CD4-positive, alpha-beta T cell (primary cell): ENCODE data around the gene SLC31A1. TPM values are rescaled to one million over a fixed set of nuclear protein-coding genes. Genes with fewer than 3 reads are reported as not detected.

Source experiments
- ATAC-seq: fragments of 200-7000 bp; cut with Tn5 transposase; one replicate; pipeline ENCODE4 v1.10.0; 2022; ENCODE audit warnings: mild to moderate bottlenecking; ENCODE audit not compliant: poor library complexity
- CTCF ChIA-PET: fragments of 350-600 bp; sonication (Branson Sonifier 250); formaldehyde crosslinking; loops from one replicate; lab custom pipeline; 2021; ENCODE audit warnings: antibody characterized with exemption, inconsistent platforms; lab: Charles Lee
- POLR2A ChIA-PET: fragments of 350-600 bp; sonication (Branson Sonifier 250); formaldehyde crosslinking; loops from one replicate; lab custom pipeline; 2021; ENCODE audit warnings: antibody characterized with exemption, inconsistent platforms; lab: Charles Lee
- DNase-seq, 14 experiments: peaks; one replicate each; pipeline ENCODE4 v3.0.0-alpha.2; 2013 to 2020; ENCODE audit warnings: mixed read lengths in 2 of 14
- H3K27ac ChIP-seq, 2 donors: one replicate each; pipeline versions ENCODE4 v1.5.1 to v1.7.0; 2013; ENCODE audit warnings: low read length in 2 of 2, low read depth in 1 of 2, mild to moderate bottlenecking in 1 of 2
- H3K27me3 ChIP-seq, 2 experiments: 1 replicate in 1 of 2; 2 replicates in 1 of 2; pipeline versions ENCODE4 v1.6.1 to v1.7.0; 2013; ENCODE audit warnings: low read length in 2 of 2, control low read depth in 1 of 2, mild to moderate bottlenecking in 1 of 2, moderate library complexity in 1 of 2; ENCODE audit not compliant: insufficient read depth in 2 of 2, control insufficient read depth in 1 of 2
- H3K36me3 ChIP-seq: one replicate; pipeline ENCODE4 v1.6.1; 2013; ENCODE audit warnings: low read length, control low read depth; ENCODE audit not compliant: insufficient read depth
- H3K4me1 ChIP-seq: one replicate; pipeline ENCODE4 v1.6.1; 2013; ENCODE audit warnings: low read length, control low read depth; ENCODE audit not compliant: insufficient read depth
- H3K4me3 ChIP-seq: one replicate; pipeline ENCODE4 v1.5.1; 2013; ENCODE audit warnings: mild to moderate bottlenecking, low read length, moderate library complexity
- H3K9me3 ChIP-seq, 2 experiments: 1 replicate in 1 of 2; 2 replicates in 1 of 2; pipeline versions ENCODE4 v1.6.1 to v1.7.0; 2013; ENCODE audit warnings: low read length in 2 of 2, mild to moderate bottlenecking in 2 of 2, control low read depth in 1 of 2, moderate library complexity in 1 of 2; ENCODE audit not compliant: control insufficient read depth in 1 of 2, insufficient read depth in 1 of 2
- H3K27ac Mint-ChIP-seq: one replicate; pipeline ENCODE4 v1.8.0; 2020; ENCODE audit warnings: mixed read lengths
- H3K27me3 Mint-ChIP-seq: one replicate; pipeline ENCODE4 v1.8.0; 2021; ENCODE audit warnings: mixed read lengths
- H3K36me3 Mint-ChIP-seq: one replicate; pipeline ENCODE4 v1.8.0; 2021; ENCODE audit warnings: low read depth, mixed read lengths
- H3K4me1 Mint-ChIP-seq: one replicate; pipeline ENCODE4 v1.8.0; 2021; ENCODE audit warnings: low read depth, mixed read lengths
- H3K4me3 Mint-ChIP-seq: one replicate; pipeline ENCODE4 v1.8.0; 2020; ENCODE audit warnings: mild to moderate bottlenecking, mixed read lengths
- H3K9me3 Mint-ChIP-seq: one replicate; pipeline ENCODE4 v1.8.0; 2020; ENCODE audit warnings: mixed read lengths
- CTCF ChIP-seq: fragments of 200-600 bp; IDR thresholded peaks from one replicate; pipeline ENCODE4 v1.8.0; 2022; ENCODE audit warnings: antibody characterized with exemption, mild to moderate bottlenecking
- intact Hi-C, 2 experiments: fragments of 100-400 bp; cut with DNase I in 1 of 2; cut with micrococcal nuclease in 1 of 2; formaldehyde crosslinking; loops; one replicate each; pipeline versions ENCODE4 v1.15.1 to v1.9.0; 2023 to 2025; cut with DNase I, micrococcal nuclease
- total RNA-seq, 174 experiments: library from RNA in 2 of 174; stranded (reverse) in 2 of 174; gene quantifications; one replicate each; pipeline ENCODE4 v1.2.3 and lab custom pipeline; 2021 to 2026

Gene SLC31A1
- total RNA-seq, 2 experiments from 2014 or later: 12.1 to 12.3 TPM

GRCh38 chr9:113223963-113224362 lies 2.6 kb downstream of the SLC31A1 start:
- no peaks in the 10 kb centered on the region for H3K27me3 Mint-ChIP-seq
- Histone ChIP-seq H3K4me3 (no peak overlapping the region), H3K36me3 (no peaks in the 10 kb centered on the region), H3K27ac (no peak overlapping the region), H3K4me1 (peaks cover 23% of the 10 kb centered on the region), H3K9me3 (no peaks in the 10 kb centered on the region), H3K27me3 (no peaks in the 10 kb centered on the region)
- POLR2A ChIA-PET: no interaction called here
- no peaks in the 10 kb centered on the region for H3K9me3 Mint-ChIP-seq
- H3K36me3 Mint-ChIP-seq: peaks cover 11% of the 10 kb centered on the region
- no peak for TF ChIP-seq CTCF
- CTCF ChIA-PET: no interaction called here
- peaks cover 51% of the 10 kb centered on the region for H3K4me1 Mint-ChIP-seq
- no peak for DNase-seq
- peak overlapping the region; percentile 22 for H3K4me3 Mint-ChIP-seq
- intact Hi-C loops: loop anchor here in 1 of 2 experiments (2.0 to 10.0 kb wide), 7 partner anchors 118 to 1742 kb away; partner anchors contain the start of genes ALAD, DNAJC25, ECPAS and PTBP3
- no peak overlapping the region for H3K27ac Mint-ChIP-seq
- ATAC-seq: no peak

GRCh38 chr9:113227436-113227835 lies 6.1 kb downstream of the SLC31A1 start:
- H3K4me3 ChIP-seq: no peak overlapping the region
- H3K27ac ChIP-seq: no peak overlapping the region
- H3K27ac Mint-ChIP-seq: no peak overlapping the region
- no peaks in the 10 kb centered on the region for H3K27me3 Mint-ChIP-seq
- TF ChIP-seq CTCF: no peak
- no peaks in the 10 kb centered on the region for H3K27me3 ChIP-seq
- no peaks in the 10 kb centered on the region for H3K36me3 ChIP-seq
- H3K4me1 ChIP-seq: peaks cover 4% of the 10 kb centered on the region
- peaks cover 29% of the 10 kb centered on the region for H3K4me1 Mint-ChIP-seq
- POLR2A ChIA-PET: interaction anchor here (0.5 kb wide), 1 partner anchor 45 kb away, joined by 4 read pairs; no protein-coding TSS in a partner anchor
- ATAC-seq: no peak
- no peak overlapping the region for H3K4me3 Mint-ChIP-seq
- DNase-seq: no peak
- intact Hi-C loops: loop anchor here in 1 of 2 experiments (10.0 kb wide), 1 partner anchor 1593 kb away; the partner anchor contains the start of gene DNAJC25
- no peaks in the 10 kb centered on the region for H3K36me3 Mint-ChIP-seq
- H3K9me3 Mint-ChIP-seq: no peaks in the 10 kb centered on the region
- CTCF ChIA-PET: interaction anchor here (1.6 kb wide), 1 partner anchor 13 kb away, joined by 4 read pairs; no protein-coding TSS in a partner anchor
- no peaks in the 10 kb centered on the region for H3K9me3 ChIP-seq

- Histone ChIP-seq H3K4me3 (no peak overlapping the region), H3K9me3 (no peaks in the 10 kb centered on the region), H3K27me3 (no peaks in the 10 kb centered on the region), H3K27ac (no peak overlapping the region), H3K36me3 (no peaks in the 10 kb centered on the region), H3K4me1 (peaks cover 6% of the 10 kb centered on the region)
- no peaks in the 10 kb centered on the region for H3K27me3 Mint-ChIP-seq
- intact Hi-C loops: loop anchor here in 1 of 2 experiments (10.0 kb wide), 1 partner anchor 1593 kb away; the partner anchor contains the start of gene DNAJC25
- no peaks in the 10 kb centered on the region for H3K36me3 Mint-ChIP-seq
- peak overlapping the region; percentile 72 for H3K27ac Mint-ChIP-seq
- DNase-seq (peak in 4 of 14 experiments; percentile 39 to 50 (median 46)), ATAC-seq (peak; percentile 92)
- H3K9me3 Mint-ChIP-seq: no peaks in the 10 kb centered on the region
- ChIA-PET CTCF (interaction anchor here (1.6 kb wide), 1 partner anchor 13 kb away, joined by 4 read pairs; no protein-coding TSS in a partner anchor), POLR2A (no interaction called here)
- TF ChIP-seq CTCF: no peak
- H3K4me1 Mint-ChIP-seq: peaks cover 29% of the 10 kb centered on the region
- peak overlapping the region; percentile 5 for H3K4me3 Mint-ChIP-seq
Measured at GRCh38 chr9:113228130-113228665, 6.9 kb downstream of the SLC31A1 start.
